ENCODE results near the gene PIK3AP1.

The PIK3AP1 gene

GRCh38 chr10:96671211-96671890, 49.0 kb downstream of the PIK3AP1 start:
- no peak overlapping the region for H3K4me3 ChIP-seq (ENCODE audit: low read depth, low read length)
- TF ChIP-seq, protein P1, sequence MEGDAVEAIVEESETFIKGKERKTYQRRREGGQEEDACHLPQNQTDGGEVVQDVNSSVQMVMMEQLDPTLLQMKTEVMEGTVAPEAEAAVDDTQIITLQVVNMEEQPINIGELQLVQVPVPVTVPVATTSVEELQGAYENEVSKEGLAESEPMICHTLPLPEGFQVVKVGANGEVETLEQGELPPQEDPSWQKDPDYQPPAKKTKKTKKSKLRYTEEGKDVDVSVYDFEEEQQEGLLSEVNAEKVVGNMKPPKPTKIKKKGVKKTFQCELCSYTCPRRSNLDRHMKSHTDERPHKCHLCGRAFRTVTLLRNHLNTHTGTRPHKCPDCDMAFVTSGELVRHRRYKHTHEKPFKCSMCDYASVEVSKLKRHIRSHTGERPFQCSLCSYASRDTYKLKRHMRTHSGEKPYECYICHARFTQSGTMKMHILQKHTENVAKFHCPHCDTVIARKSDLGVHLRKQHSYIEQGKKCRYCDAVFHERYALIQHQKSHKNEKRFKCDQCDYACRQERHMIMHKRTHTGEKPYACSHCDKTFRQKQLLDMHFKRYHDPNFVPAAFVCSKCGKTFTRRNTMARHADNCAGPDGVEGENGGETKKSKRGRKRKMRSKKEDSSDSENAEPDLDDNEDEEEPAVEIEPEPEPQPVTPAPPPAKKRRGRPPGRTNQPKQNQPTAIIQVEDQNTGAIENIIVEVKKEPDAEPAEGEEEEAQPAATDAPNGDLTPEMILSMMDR (IDR thresholded peaks at IDR 0.05; ENCODE audit: borderline replicate concordance, insufficient read depth, low read depth, low read length), result no peak

DNA sequence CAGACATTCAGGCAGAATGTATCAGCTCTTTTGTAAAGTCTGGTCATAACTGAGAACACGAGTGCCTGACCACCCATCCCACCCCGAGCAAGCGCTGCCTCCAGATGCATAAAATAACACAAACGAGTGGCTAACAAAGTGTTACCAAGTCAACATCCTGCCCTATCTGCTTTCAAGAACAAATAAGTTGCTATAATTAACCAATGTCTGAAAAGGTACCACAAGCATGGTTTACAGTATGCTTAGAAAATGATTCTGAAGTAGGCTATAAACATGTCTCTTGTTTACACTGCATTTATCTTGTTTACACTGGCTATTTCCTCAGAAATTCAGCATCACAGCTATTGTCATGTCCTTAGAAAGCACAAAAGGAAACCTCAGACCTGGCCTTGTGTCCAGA, 49.5 kb downstream of the PIK3AP1 start:
- no peak overlapping the region for H3K4me3 ChIP-seq (ENCODE audit: low read depth, low read length)
- TF ChIP-seq, protein P1 (IDR thresholded peaks at IDR 0.05; ENCODE audit: borderline replicate concordance, insufficient read depth, low read depth, low read length), result no peak

DNA sequence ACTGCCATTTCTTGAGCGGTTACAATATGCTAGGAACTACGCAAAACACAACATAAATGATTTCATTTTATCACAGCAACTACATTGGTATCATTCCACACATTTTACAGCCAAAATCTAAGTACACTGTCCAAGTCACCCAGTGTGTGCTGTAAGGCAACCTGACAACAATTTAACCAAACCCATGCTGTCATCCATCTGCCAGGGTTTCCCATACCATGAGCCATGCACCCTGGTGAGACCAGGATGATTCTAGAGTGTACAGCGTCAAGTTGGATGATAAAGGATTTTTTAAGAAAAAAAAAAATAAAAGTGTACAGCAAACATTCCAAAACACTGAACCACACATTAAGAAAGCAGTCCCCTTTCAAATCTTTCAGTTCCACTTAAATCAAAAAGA, 52.9 kb downstream of the PIK3AP1 start:
- TF ChIP-seq, protein P1 (IDR thresholded peaks at IDR 0.05; ENCODE audit: borderline replicate concordance, insufficient read depth, low read depth, low read length), result no peak
- no peak overlapping the region for H3K4me3 ChIP-seq (ENCODE audit: low read depth, low read length)

DNA sequence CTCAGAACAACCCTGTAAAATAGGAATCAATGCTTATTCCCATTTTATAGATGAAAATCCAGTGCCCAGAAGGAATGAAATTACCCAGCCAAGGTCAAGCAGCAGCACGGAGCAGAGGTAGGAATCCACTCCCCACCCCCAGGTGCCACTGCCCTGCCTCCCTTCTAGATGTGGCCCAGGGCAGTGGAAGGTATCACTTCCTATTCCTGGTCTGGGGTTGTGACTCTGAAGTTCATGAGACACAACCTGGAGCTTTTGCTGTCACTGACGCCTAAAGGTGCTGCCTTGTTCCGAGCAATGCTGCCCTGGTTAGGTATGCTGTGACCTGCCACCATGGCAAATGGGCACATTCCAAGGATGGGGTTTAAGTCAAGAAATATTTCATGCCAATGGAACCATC, 53.6 kb downstream of the PIK3AP1 start:
- no peak overlapping the region for H3K4me3 ChIP-seq (ENCODE audit: low read depth, low read length)
- TF ChIP-seq, protein P1 (IDR thresholded peaks at IDR 0.05; ENCODE audit: borderline replicate concordance, insufficient read depth, low read depth, low read length), result no peak

- no peak overlapping the region for H3K4me3 ChIP-seq (ENCODE audit: low read depth, low read length)
- TF ChIP-seq, protein P1 (IDR thresholded peaks at IDR 0.05; ENCODE audit: borderline replicate concordance, insufficient read depth, low read depth, low read length), result no peak
Observed at GRCh38 chr10:96665306-96665705, 55.0 kb downstream of the PIK3AP1 start.

GRCh38 chr10:96664563-96664962, 55.8 kb downstream of the PIK3AP1 start:
- no peak overlapping the region for H3K4me3 ChIP-seq (ENCODE audit: low read depth, low read length)

DNA sequence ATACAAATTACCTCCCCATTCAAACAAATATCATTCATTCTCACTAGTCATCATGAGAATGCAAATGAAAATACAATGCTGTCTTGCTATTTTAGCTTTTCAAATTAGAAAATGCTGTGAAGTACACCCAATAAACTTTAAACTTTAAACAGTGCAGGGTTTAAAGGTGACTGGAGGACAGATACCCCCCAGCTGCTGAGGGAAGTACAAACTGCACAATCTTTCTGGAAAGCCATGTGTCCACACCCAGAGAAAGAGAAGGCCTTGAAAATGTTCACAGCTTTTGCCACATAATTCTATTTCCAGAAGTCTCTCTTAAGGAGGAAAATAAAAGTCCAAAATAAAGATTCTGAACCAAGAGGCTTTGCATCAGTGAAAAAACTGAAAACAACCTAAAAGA, 56.5 kb downstream of the PIK3AP1 start:
- H3K4me3 ChIP-seq (ENCODE audit: low read depth, low read length), result no peak overlapping the region
- TF ChIP-seq, protein P1 (IDR thresholded peaks at IDR 0.05; ENCODE audit: borderline replicate concordance, insufficient read depth, low read depth, low read length), result no peak

More at GRCh38 chr10:96664563-96664962, 55.8 kb downstream of the PIK3AP1 start:
- TF ChIP-seq, protein P1 (IDR thresholded peaks at IDR 0.05; ENCODE audit: borderline replicate concordance, insufficient read depth, low read depth, low read length), result no peak

All from GM12875 (cell line).